GM18867 (cell line): ENCODE data around the gene DNAJC2.
A peak's percentile ranks its signal among the peaks of the same experiment; 100 is the strongest.

Source experiments
- ATAC-seq: cut with Tn5 transposase; IDR thresholded peaks from one replicate; pipeline ENCODE4 v1.9.1; 2021; ENCODE audit warnings: mild to moderate bottlenecking, moderate library complexity; ENCODE audit not compliant: unreplicated experiment

Gene DNAJC2, protein sequence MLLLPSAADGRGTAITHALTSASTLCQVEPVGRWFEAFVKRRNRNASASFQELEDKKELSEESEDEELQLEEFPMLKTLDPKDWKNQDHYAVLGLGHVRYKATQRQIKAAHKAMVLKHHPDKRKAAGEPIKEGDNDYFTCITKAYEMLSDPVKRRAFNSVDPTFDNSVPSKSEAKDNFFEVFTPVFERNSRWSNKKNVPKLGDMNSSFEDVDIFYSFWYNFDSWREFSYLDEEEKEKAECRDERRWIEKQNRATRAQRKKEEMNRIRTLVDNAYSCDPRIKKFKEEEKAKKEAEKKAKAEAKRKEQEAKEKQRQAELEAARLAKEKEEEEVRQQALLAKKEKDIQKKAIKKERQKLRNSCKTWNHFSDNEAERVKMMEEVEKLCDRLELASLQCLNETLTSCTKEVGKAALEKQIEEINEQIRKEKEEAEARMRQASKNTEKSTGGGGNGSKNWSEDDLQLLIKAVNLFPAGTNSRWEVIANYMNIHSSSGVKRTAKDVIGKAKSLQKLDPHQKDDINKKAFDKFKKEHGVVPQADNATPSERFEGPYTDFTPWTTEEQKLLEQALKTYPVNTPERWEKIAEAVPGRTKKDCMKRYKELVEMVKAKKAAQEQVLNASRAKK

DNA sequence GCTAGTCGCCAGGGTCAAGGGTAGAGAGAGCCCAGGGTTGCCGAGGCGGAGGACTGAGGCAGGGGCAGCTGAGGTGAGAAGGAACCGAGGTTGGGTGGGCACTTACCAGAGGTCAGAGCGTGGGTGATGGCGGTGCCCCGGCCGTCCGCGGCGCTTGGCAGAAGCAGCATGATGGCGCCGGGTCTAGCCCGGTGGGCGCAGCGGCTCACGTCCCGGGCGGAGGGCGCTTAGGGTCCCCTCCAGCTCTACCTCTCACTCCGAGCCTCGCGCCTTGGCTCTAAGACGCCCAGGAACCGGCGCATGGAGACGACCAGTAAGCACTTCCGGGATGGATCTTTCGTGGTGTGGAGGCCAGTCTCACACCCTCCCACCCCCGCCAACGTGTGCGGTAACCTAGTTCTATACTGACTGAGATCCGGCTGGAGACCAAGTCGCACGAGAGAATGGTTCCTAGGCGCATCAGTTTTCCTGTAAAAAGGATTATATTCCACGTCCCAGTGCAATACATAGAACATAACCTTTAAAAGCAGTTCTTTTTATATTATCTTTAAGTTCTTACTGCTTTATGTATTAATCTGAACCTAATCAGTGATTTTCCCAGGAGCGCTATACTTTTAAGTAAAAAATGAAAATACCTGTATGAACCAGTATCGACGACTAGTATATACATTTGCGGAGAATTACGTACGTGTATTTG is at the start of gene DNAJC2:
DNAJC2 (minus strand) TSS at position 315 of the 697 bp plus-strand sequence; CDS start at position 170, 145 bp downstream.
- ATAC-seq: peak; percentile 84

DNA sequence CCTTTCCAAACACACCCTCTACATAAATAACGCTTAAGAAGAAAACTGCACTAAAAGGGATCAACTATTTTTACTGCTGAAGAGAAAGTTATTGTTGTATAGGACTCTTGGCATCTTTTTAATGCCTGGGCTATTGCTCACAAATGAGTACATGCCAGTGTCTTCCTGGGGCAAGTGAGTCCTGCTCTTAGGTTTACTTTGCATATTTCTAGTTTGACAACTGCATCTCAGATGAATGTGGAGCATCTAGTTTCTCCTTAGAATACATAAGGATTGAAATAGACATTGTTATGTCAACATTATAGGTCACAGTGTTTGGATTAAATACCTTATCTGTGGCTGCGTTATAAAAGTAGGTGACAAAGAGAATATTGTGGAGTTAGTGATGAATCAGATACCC is 47.4 kb upstream of the DNAJC2 start:
- no peak for ATAC-seq

DNA sequence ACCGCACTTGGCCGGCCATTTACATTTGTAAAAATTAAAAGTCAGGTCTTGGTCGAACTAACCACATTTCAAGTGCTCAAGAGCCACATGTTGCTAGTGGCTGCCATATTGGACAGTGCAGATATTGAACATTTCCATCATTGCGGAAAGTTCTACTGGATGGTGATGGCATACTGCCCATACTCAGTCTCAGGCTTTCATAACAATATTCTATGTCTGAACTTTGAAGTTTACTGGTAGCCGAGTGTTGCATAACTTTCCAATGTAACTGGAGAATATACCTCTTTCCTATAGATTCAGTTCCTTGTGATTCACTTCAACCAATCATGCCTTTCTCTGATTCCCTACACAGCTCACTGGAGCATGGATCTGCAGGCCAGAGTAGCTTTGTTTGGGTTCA is 46.6 kb upstream of the DNAJC2 start:
- ATAC-seq: no peak

DNA sequence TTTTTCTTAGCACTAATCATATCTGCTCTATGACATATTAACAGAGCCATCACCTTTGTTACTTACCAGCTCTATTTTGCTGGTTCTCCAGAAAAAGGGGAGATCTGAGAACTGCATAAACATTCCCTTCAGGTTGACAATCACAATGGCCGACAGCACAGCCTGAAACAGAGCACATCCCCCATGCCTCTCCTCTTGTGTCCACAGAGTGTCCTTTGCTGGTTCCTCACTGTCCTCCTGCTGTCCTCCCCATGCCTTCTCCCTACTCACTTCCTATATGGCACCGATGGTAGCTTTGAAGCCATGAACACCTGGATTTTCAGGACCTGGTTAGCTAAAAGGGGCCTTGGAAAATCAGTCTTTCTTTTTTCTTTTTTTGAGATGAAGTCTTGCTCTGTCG is 44.7 kb upstream of the DNAJC2 start:
- ATAC-seq: no peak

DNA sequence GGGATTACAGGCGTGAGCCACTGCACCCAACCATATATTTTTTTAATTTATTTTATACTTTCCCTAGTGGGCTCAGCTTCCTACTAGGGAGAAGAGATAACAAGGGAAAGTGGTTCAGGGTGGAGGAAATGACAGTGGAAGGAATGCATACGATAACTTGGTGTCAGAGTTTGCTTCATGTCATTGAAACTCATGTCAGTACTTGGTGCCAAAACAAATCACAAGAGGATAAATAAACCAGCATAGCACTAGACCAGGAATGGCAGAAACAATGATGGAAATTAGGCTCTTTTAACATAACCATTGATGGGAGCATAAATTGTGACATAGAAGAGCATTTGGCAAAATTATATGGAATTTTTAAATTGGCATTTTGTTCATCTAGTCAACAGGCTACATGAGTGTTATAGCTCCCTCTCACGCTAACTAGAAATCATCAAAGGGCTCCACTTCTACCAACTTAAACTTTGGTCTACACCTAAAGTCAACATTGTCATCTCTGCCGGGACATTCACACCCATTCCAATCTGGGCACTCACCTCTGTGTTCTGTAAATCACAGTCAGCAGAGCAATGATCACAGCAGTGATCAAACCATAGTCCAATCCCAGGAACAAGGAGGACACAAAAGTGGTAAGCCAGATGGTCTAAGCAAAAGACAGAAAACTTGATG is 44.0 kb upstream of the DNAJC2 start:
- ATAC-seq: no peak

DNA sequence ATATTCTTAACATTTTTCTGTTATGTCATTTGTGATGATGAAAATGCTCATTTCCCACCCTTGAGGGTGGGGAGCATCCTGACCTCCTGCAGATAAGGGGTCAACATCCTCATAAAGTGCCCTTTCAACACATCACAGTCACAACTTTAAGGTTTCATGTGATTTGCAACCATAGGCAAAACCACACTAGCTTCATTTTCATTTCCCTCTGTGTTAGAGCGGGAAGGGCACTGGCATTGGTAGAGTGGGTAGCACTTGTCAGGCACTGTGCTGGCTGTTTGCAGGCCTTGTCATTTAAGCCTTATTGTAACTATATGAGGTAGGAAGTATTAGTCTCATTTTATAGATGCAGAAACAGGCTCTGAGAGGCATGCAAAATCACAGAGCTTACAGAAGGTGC is 42.7 kb upstream of the DNAJC2 start:
- peak; percentile 48 for ATAC-seq

DNA sequence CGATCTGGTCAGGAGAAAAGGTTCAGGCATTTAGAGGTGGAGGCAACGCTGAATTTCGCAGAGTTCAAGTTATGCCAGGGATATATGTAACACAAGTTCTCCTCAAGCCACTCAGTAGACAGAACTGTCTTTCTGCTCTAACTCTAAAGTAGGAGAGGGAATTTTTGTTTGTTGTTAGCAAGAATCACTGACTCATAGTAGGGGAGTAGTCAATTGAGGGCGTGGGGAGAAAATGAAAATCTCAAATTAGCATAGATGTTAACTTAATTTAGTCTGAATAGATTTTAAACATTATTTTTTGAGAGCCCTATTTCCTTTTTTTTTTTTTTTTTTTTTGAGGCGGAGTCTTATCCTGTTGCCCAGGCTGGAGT is 37.5 kb upstream of the DNAJC2 start:
- ATAC-seq: no peak

DNA sequence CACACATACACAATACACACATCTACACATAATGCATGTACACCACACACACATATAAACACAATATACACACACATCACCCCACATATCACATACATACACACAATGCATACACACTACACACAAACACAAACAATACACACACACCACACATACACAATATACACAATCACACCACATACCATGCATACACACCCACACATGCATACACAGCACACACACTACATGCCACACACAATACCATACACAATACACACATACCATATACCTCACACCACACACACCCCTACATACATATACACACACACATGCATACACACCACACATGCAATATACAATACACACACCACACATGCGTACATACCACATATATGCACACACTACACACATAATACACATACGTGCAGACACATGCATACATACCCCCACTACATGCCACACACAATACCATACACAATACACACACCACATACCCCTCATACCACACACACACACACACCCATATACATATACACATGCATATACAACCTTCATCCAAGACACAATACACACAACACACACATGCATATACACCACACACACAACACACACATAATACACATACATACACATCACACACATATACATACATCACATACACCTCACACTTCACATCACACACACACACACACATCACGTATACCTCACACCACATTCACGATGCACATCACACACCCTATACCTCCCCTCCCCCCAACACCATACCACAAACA is 36.9 kb upstream of the DNAJC2 start:
- ATAC-seq: no peak

DNA sequence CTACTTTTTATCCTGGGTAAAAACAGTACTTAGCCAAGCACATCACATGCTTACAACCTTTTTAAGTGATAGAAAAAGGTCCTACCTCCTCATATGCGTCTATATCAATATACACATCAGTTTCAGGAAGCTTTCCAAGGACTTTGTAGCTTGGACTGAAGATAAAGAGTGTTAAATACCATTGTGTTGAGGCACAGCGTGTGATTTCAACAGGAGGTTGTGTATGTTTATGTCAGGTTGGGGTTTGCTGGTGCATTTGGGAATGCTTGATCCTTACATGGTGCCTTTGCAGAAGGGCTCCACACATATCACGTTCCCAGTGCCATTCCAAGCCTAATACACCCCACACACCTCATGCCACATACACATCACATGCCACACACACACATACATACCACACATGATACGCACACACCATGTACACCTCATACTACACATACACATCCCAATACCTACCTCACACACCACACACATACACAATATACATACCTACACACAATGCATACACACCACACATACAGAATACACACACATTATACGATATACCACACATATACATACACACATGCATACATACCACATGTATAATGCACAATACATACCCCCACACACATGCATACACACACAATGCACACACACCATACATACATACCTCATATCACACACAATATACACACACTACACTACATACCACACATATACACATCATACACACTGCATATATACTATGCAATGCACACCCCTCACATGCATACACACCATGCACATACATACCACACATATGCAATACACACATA is 36.0 kb upstream of the DNAJC2 start:
- ATAC-seq: no peak

DNA sequence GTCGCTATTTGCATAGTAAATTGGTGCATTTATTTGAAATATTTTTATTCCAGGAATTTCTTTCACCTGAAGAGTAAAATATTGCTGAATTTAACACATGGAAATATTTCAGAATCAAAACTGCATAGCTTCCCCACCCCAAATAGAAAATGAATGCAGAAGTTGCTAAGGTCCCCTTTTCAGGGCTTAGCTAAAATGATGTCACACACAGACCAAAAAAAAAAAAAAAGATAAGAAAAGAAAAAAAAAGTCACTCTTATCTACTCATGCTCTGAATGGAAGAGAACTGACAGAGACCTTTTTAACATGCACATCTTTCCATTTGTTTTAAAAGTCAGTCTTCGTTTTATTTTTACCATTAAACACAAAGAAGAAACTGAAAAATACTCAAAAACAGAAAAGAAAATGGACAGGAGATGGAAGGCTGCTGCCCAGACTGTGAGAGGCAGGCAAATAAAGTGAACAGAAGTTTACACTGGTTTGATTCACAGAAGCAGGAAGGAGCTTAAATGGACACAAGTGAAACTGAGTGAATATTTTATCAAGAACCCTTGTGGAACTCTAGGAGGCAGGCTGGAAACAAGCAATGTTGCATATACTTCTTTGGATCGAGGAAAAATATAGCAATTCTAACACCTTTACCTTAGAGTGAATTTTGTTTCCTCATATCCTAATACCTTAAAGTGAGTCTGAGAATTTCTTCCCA is 34.9 kb upstream of the DNAJC2 start:
- no peak for ATAC-seq

DNA sequence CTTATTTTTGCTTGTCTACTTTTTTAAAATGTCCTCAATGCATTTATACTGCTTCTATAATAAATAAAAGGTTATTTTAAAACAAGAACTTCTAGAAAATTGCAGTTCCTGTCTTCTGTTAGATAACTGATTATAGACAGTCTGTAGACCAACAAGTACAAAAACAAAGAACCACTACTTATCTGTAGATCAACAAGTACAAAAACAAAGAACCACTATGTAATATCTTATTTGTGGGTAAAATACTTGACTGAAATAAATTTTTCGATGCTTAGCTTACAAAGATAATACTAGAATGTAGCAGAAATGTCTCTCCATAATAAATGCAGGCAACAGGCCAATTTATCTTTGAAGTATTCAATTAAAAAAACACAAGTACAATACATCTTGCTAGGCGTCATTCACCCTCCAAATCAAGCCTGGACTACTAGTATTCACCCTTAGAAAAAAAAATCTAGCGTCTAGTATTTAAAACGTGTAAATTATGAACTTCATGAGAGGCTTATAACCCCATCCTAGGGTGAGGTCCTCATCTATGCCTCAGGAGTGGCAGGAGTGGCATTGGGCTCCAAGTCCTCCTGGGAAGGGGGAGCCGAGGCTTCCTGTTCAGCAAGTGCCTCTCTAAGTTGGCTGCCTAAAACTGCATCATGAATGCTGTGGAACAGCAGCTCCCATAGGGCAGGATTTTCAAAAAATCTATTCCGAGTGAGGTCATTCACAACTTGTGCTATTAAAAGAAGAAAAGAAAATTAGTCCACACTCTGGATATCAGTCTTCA is 29.5 kb upstream of the DNAJC2 start:
- no peak for ATAC-seq

DNA sequence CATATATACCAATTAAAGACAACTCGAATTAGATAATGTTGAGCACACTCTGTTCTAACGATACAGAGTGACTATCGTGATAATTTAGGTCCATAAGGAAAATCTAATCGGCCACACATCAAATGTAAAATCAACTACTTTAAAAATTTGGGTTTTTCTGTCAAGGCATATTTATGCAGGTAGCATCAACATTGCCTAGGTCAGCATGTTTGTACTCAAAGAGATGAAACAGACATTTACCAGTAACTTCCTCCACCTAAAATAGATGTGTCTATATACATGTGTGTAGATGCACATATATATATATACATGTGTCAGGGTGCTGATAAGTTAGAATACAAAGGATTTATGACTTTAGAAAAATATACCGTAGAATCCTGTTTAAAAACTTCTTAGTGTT is 24.9 kb upstream of the DNAJC2 start:
- no peak for ATAC-seq

DNA sequence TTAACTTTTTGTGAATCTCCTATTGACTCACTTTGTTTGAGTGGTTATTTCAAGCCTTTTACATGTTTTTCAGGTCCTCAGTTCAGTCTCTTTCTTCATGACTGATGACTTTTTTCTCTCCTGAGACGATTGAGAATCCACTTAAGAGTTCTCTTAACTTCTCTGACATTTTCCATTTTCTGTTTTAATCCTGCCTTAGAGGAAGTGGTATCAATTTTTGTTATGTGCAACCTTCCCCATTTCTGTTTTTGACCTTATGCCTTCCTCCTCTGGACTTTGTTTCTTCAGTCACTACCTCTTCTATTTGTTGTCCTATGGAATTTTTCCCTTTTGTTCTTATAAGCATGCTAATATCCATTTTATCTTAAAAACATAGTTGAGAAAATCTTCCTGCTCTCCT is 5.2 kb upstream of the DNAJC2 start:
- no peak for ATAC-seq

DNA sequence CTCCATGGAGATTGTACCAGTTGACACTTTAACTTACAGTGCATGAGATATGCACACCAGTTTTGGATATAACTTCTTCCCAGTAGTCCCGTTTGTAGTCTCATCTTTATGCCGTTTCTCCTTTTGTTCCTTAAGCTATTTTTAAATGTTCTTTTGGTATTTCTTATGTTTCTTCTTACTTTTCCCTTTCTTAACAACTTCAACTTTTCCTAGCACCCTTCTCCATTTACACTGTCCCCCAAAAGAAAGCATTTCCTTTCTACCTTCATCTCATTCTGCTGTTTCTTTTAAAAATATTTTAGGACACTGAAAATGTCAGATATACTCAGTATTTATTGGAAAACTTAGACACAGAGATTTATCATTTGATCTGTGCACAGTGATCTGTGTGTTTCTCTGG is 4.4 kb upstream of the DNAJC2 start:
- ATAC-seq: no peak

DNA sequence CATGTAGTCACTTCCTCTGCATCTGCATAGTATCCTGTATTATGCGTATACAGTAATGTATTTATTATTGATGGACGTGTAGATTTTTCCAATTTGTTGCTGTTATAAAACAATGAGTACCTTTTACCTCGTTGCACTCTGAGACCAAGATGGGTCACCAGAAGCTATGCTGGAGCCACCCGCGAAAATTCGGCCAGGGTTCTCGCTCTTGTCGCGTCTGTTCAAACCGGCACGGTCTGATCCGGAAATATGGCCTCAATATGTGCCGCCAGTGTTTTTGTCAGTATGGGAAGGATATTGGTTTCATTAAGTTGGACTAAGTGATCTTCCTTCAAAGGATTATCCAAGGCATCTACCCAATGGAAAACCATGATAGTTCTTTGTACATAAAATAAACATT is 3.9 kb upstream of the DNAJC2 start:
- no peak for ATAC-seq

DNA sequence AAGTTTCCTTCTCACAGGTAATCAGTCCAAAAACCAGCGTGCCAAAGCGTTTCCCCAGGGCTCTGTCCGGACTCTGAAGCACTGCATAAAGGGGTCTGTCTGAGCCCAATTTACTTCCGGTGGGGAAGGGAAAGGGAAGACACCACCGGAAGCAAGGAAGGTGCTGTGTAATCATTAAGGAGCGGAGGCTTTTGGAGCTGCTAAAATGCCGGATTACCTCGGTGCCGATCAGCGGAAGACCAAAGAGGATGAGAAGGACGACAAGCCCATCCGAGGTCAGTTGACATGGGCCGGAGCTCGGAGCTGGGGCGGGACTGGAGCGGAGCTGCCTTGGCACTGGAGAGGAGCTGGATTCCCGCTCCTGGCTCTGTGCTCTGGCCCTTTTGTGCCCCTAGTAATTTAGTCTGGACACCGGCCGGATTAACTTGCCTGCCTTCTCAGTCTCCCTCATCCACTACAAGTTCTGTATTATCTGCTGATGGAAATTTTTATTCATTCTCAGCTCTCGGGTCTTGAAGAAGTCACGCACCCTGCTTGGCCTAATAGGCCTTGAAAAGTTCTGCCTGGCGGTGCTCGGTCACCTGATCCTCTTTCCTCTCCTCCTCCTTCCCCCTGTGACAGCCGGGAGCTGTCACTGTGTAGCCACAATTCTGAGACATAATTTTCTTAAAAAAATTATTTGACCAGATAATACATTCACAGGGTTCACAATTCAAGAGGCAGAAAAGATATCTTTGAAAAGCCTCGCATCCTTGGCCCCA is 3.1 kb upstream of the DNAJC2 start, which contains the start of gene PSMC2:
PSMC2 (plus strand) TSS at position 137 of the 761 bp plus-strand sequence; CDS start at position 206, 69 bp downstream.
- ATAC-seq: peak; percentile 64

DNA sequence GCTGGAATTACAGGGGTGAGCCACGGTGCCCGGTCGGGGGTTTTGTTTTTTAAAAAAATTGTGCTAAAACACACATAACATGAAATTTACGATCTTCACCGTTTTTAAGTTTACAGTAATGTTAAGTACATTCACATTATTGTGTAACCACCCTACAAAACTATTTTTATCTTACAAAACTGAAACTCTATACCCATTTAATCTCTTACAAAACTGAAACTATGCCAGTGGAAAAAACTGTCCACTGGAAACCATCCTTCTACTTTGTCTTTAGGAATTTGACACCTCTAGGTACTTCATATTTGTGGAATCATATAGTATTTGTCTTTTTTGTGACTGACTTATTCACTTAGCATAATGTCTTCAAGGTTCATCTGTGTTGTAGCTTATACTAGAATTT is 1.8 kb upstream of the DNAJC2 start:
- ATAC-seq: no peak
